ENCODE results near the gene RSU1. TPM values are rescaled to one million over a fixed set of nuclear protein-coding genes. Genes with fewer than 3 reads are reported as not detected.
A peak's percentile ranks its signal among the peaks of the same experiment; 100 is the strongest.
"Not testable (repeated sequence)": the region's sequence is repeated elsewhere in the genome, so short reads cannot be mapped to it uniquely, and the experiment has no call there.

RSU1 gene
- total RNA-seq, 2 donors from 2014 or later, result 49.4 to 69.7 TPM

- peak; percentile 85 to 87 for ATAC-seq
- intact Hi-C loops (cut with DNase I), result loop anchor here in 1 of 2 donors (2.0 kb wide), 1 partner anchor 429 kb away; no protein-coding TSS in a partner anchor
- peak; percentile 47 for DNase-seq
These were observed 10.9 kb upstream of the RSU1 start for GRCh38 chr10:16828114-16828568.

GRCh38 chr10:16827474-16827873, 10.2 kb upstream of the RSU1 start:
- DNase-seq; intact Hi-C loops (cut with DNase I): not testable (repeated sequence)
- peak in 1 of 2 donors; percentile 14 for ATAC-seq

- intact Hi-C loops (cut with DNase I), result no loop called here
- DNase-seq (no peak), ATAC-seq (no peak)
These were observed 5.6 kb upstream of the RSU1 start for GRCh38 chr10:16822726-16823360.

GRCh38 chr10:16822027-16822426, 4.8 kb upstream of the RSU1 start:
- DNase-seq, result no peak
- intact Hi-C loops (cut with DNase I), result no loop called here
- ATAC-seq, result no peak

GRCh38 chr10:16820421-16820820, 3.2 kb upstream of the RSU1 start:
- intact Hi-C loops (cut with DNase I), result no loop called here
- ATAC-seq, result no peak

GRCh38 chr10:16820018-16820417, 2.8 kb upstream of the RSU1 start:
- no peak for ATAC-seq
- intact Hi-C loops (cut with DNase I), result no loop called here

More at GRCh38 chr10:16820421-16820820, 3.2 kb upstream of the RSU1 start:
- DNase-seq, result no peak

GRCh38 chr10:16819436-16819835, 2.2 kb upstream of the RSU1 start:
- intact Hi-C loops (cut with DNase I), result no loop called here
- ATAC-seq (no peak), DNase-seq (no peak)

More at GRCh38 chr10:16820018-16820417, 2.8 kb upstream of the RSU1 start:
- DNase-seq, result no peak

- DNase-seq (no peak), ATAC-seq (no peak)
- intact Hi-C loops (cut with DNase I), result no loop called here
These were observed 1.8 kb upstream of the RSU1 start for GRCh38 chr10:16819026-16819425.

GRCh38 chr10:16816830-16817124, 447 bp downstream of the RSU1 start:
- intact Hi-C loops (cut with DNase I), result no loop called here
- DNase-seq (no peak), ATAC-seq (no peak)

- intact Hi-C loops (cut with DNase I), result no loop called here
- DNase-seq, result no peak
- no peak for ATAC-seq
These were observed 1.1 kb downstream of the RSU1 start for GRCh38 chr10:16816171-16816570.

GRCh38 chr10:16814012-16814411, 3.2 kb downstream of the RSU1 start:
- intact Hi-C loops (cut with DNase I), result no loop called here
- no peak for ATAC-seq

GRCh38 chr10:16812676-16813075, 4.5 kb downstream of the RSU1 start:
- no peak for DNase-seq
- ATAC-seq, result no peak
- intact Hi-C loops (cut with DNase I), result no loop called here

More at GRCh38 chr10:16814012-16814411, 3.2 kb downstream of the RSU1 start:
- DNase-seq, result no peak

- intact Hi-C loops (cut with DNase I), result no loop called here
- ATAC-seq, result no peak
These were observed 5.5 kb downstream of the RSU1 start for GRCh38 chr10:16811765-16812164.

GRCh38 chr10:16811292-16811691, 5.9 kb downstream of the RSU1 start:
- ATAC-seq (no peak), DNase-seq (no peak)
- intact Hi-C loops (cut with DNase I), result no loop called here

More at GRCh38 chr10:16811765-16812164, 5.5 kb downstream of the RSU1 start:
- no peak for DNase-seq

GRCh38 chr10:16809074-16809718, 8.0 kb downstream of the RSU1 start:
- DNase-seq (peak; percentile 44), ATAC-seq (peak; percentile 41 to 56)
- intact Hi-C loops (cut with DNase I), result loop anchor here in 1 of 2 donors (10.0 kb wide), 1 partner anchor 904 kb away; no protein-coding TSS in a partner anchor

- intact Hi-C loops (cut with DNase I), result loop anchor here in 1 of 2 donors (10.0 kb wide), 1 partner anchor 899 kb away; no protein-coding TSS in a partner anchor
- DNase-seq, result no peak
- no peak for ATAC-seq
These were observed 13.1 kb downstream of the RSU1 start for GRCh38 chr10:16804123-16804522.

GRCh38 chr10:16803464-16803863, 13.8 kb downstream of the RSU1 start:
- ATAC-seq (no peak), DNase-seq (no peak)
- intact Hi-C loops (cut with DNase I), result loop anchor here in 1 of 2 donors (10.0 kb wide), 1 partner anchor 899 kb away; no protein-coding TSS in a partner anchor

- intact Hi-C loops (cut with DNase I), result loop anchor here in 1 of 2 donors (10.0 kb wide), 1 partner anchor 895 kb away; no protein-coding TSS in a partner anchor
- ATAC-seq, result peak in 1 of 2 donors; percentile 47
- no peak for DNase-seq
These were observed 17.6 kb downstream of the RSU1 start for GRCh38 chr10:16799621-16800020.

GRCh38 chr10:16798571-16798970, 18.7 kb downstream of the RSU1 start:
- no peak for DNase-seq
- intact Hi-C loops (cut with DNase I), result no loop called here
- no peak for ATAC-seq

GRCh38 chr10:16795410-16796073, 21.7 kb downstream of the RSU1 start:
- ATAC-seq, result no peak
- no peak for DNase-seq
- intact Hi-C loops (cut with DNase I), result no loop called here

Data from left cardiac atrium (tissue), 4 donors.